GM19324 (cell line): ENCODE data around the gene CLDN24.
"Not testable (repeated sequence)": the region's sequence is repeated elsewhere in the genome, so short reads cannot be mapped to it uniquely, and the experiment has no call there.

Experiments used
- ATAC-seq: cut with Tn5 transposase; IDR thresholded peaks from one replicate; pipeline ENCODE4 v1.9.1; 2021; ENCODE audit warnings: mild to moderate bottlenecking, moderate library complexity; ENCODE audit not compliant: unreplicated experiment, low FRiP score

The CLDN24 gene

GRCh38 chr4:183348136-183348535 is 25.9 kb upstream of the CLDN24 start:
- no peak for ATAC-seq

- ATAC-seq = no peak
Observed at GRCh38 chr4:183347566-183347965, 25.3 kb upstream of the CLDN24 start.

GRCh38 chr4:183347146-183347545 is 24.9 kb upstream of the CLDN24 start:
- ATAC-seq = no peak

GRCh38 chr4:183345261-183345660 is 23.0 kb upstream of the CLDN24 start:
- ATAC-seq = no peak

- ATAC-seq = no peak
Observed at GRCh38 chr4:183344523-183345255, 22.5 kb upstream of the CLDN24 start.

- no peak for ATAC-seq
Observed at GRCh38 chr4:183343730-183344129, 21.5 kb upstream of the CLDN24 start.

GRCh38 chr4:183342541-183343533 is 20.6 kb upstream of the CLDN24 start:
- ATAC-seq = no peak

- no peak for ATAC-seq
Observed at GRCh38 chr4:183337833-183338232, 15.6 kb upstream of the CLDN24 start.

GRCh38 chr4:183337349-183337748 is 15.1 kb upstream of the CLDN24 start:
- no peak for ATAC-seq

- no peak for ATAC-seq
Observed at GRCh38 chr4:183335369-183335940, 13.2 kb upstream of the CLDN24 start.

- no peak for ATAC-seq
Observed at GRCh38 chr4:183333983-183334382, 11.8 kb upstream of the CLDN24 start.

- no peak for ATAC-seq
Observed at GRCh38 chr4:183333202-183333601, 11.0 kb upstream of the CLDN24 start.

- no peak for ATAC-seq
Observed at GRCh38 chr4:183332447-183332846, 10.2 kb upstream of the CLDN24 start.

- ATAC-seq = no peak
Observed at GRCh38 chr4:183330841-183331240, 8.6 kb upstream of the CLDN24 start.

GRCh38 chr4:183329954-183330742 is 7.9 kb upstream of the CLDN24 start:
- ATAC-seq = no peak

- ATAC-seq = no peak
Observed at GRCh38 chr4:183329244-183329643, 7.0 kb upstream of the CLDN24 start.

- ATAC-seq = no peak
Observed at GRCh38 chr4:183328832-183329231, 6.6 kb upstream of the CLDN24 start.

- no peak for ATAC-seq
Observed at GRCh38 chr4:183327827-183328226, 5.6 kb upstream of the CLDN24 start.

- ATAC-seq = no peak
Observed at GRCh38 chr4:183326853-183327252, 4.6 kb upstream of the CLDN24 start.

GRCh38 chr4:183326387-183326786 is 4.2 kb upstream of the CLDN24 start:
- ATAC-seq = not testable (repeated sequence)
